ENCODE measurements around the gene CBX8.

CBX8 gene

DNA sequence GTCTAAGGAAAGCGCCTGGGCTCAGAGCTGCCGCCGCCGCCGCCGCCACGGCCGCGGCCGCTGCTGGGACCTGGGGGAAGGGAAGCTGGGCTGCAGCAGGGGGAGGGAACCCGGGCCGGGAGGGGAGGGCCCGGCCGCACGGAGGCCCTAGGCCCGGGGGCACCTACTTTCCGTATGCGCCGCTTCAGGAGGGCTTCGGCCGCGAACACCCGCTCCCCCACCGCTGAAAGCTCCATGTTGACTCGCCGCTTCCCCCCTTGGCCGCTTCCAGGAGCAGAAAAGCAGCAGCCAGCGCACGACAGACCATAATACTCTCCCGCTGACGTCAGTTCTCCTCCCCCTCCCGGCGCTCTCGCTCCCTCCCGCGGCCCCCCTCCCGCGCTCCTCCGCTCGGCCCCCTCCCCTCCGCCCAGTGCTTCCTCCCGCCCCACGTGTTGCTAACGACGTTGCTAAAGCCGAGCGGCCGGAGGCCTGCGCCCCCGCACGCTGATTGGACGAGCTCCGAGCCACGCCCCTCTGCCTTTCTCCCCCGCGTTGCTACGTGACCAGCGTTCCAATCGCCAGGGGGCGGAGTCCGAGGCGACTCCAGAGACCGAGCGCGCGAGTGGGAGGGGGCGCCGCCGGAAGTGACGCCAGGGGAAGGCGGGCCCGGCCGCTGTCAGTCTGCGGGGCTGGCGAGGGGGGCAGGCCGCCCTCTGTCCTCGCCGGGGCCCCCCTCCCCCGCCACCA lies at the start of gene CBX8:
Gene CBX8, minus strand, starts transcription at position 315 of the 729 bp plus-strand sequence. Its CDS starts 79 bp downstream, at position 236.
- peak; percentile 99 for DNase-seq

DNA sequence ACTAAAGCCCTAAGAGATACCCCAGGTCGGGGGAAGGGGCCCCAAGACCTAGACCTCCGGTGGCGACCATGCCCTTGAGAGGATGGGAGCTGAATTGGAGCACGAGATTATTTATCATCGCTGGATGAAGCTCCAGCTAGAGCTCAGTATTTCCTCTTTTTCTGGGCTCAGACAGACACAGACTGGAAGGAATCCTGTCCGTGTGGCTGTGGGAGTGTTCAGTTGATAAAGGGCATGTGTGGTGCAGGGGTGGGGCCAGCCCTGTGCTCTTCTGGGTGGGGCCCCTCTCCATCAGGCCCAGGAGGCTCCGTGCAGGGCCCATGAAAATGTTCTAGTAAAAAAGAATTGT lies 48.7 kb upstream of the CBX8 start:
- no peak for DNase-seq

DNA sequence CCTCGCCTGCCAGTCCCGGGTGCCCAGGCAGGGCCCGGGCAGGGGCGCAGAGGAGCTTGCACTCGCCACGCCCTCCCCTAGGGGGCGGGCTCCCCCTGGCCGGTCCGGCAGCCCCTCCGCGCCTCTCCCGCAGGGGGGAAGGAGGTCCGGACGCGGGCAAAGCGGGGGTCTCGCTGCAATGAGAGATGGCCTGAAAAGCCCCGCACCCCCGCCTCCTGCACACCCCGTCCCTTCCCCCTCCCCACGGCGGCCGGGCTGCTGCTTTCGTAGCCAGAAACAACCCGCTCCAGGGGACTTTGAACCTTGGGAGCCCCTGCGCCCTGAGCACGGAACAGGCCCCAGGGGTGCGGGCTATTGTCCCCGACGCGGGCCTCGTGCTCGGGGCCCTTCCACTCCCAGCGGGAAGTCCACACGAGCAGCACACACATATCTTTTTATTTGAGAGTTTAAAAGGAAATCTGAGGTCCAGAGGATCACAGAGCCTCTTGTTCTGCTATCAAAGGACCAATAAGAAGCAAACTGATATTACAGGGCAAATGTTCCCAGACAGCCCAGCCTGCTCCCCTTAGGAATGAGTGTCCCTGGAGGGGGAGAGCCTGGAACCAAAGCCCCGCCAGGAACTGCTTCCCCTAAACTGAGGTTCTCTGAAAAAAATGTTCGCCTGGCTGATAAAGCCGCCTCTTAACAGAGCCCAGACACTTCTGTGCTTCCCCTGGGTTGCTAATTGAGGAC lies 48.2 kb upstream of the CBX8 start:
- no peak for DNase-seq

DNA sequence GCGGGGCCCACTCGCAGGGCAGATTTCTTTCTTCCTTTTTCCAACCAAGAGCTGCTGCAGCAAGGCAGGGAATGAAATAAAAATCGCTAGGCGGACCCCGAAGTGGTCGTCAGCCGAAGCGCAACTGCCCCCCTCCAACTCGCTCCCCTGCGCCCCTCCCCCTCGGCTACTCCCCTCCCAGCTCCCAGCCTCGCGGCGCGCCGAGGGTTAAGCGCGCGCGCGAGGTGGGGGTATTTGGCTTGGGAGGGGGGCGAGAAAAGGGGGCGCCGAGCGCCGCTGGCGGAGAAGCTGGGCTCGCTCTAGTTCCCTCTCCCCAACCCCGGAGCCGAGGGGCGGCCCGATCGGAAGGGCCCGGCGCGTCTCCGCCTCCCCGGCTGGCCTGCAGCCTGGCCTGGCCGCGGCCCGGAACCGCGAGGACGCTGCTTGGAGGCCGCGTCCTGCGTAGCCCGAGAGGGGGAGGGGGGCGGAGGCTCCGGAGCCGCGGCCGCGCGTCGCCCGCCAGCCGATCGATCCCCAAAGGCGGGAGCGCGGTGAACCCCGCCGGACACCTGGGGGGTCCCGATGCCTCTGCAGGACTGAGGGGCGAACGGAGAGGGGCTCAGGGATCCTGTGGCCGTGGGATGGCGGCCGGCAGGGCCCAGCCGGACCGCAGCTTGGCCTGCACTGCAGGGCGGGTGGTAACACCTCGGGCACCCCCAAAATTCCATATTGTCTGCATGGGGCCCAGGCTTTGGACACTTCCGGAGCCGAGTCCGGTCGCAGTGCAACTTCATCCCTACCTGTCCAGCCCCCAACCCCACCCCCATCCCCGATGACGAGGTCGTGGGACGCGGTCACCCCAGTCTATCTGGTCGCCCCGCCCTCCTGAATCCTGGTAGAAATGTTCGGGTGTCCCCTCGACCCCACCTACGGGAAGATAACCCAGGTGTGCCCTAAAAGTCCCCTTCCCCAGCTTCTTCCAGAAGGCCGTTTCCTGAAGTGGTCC lies 47.2 kb upstream of the CBX8 start:
- DNase-seq = no peak

DNA sequence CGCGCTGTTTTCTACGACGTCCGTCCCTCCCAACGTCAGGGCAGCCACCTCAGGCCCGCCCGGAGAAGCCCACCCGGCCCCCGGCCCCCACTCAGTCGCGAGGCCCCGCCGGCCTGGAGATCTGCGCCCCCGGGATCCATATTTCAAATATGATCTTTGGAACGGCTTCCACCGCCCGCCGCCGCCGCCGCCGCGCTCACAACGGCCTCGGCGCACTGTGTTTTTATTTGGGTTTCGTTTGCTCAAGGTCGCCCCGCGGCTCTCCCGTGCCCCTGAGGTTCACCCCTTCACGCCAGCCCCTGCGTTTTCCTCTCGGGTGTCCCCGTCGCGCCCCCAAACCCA lies 46.6 kb upstream of the CBX8 start:
- DNase-seq = no peak

DNA sequence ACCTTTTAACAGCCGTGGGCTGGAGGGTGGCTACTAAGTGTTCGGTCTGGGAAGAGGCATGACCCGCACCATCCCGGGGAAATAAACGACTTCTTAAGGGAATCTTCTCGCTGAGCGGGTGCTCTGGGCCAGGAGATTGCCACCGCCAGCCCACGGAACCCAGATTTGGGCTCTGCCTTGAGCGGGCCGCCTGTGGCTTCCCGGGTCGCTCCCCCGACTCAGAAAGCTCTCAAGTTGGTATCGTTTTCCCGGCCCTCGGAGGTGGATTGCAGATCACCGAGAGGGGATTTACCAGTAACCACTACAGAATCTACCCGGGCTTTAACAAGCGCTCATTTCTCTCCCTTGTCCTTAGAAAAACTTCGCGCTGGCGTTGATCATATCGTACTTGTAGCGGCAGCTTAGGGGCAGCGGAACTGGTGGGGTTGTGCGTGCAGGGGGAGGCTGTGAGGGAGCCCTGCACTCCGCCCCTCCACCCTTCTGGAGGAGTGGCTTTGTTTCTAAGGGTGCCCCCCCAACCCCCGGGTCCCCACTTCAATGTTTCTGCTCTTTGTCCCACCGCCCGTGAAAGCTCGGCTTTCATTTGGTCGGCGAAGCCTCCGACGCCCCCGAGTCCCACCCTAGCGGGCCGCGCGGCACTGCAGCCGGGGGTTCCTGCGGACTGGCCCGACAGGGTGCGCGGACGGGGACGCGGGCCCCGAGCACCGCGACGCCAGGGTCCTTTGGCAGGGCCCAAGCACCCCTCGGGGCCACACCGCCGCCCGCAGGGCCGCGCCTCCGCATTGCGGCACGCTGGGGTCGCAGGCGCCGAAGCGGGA lies 46.0 kb upstream of the CBX8 start:
- DNase-seq = no peak

DNA sequence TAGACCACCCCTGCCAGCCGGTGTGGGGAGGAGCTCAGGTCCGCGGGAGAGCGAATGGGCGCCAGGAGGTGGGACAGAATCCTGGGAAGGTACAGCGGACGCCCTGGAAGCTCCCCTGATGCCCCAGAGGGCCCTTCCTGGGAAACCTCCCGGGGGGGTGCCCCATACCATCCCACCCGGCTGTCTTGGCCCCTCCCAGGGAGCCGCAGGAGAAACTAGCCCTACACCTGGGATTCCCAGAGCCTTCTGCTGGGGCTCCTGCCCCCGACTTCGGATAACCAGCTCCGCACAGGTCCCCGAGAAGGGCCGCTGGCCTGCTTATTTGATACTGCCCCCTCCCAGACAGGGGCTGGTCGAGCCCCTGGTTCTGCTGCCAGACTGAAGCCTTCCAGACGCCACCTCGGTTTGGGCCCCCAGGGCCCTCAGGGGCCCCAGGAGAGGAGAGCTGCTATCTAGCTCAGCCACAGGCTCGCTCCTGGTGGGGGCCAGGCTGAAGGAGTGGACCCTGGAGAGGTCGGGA lies 45.3 kb upstream of the CBX8 start:
- DNase-seq = no peak

DNA sequence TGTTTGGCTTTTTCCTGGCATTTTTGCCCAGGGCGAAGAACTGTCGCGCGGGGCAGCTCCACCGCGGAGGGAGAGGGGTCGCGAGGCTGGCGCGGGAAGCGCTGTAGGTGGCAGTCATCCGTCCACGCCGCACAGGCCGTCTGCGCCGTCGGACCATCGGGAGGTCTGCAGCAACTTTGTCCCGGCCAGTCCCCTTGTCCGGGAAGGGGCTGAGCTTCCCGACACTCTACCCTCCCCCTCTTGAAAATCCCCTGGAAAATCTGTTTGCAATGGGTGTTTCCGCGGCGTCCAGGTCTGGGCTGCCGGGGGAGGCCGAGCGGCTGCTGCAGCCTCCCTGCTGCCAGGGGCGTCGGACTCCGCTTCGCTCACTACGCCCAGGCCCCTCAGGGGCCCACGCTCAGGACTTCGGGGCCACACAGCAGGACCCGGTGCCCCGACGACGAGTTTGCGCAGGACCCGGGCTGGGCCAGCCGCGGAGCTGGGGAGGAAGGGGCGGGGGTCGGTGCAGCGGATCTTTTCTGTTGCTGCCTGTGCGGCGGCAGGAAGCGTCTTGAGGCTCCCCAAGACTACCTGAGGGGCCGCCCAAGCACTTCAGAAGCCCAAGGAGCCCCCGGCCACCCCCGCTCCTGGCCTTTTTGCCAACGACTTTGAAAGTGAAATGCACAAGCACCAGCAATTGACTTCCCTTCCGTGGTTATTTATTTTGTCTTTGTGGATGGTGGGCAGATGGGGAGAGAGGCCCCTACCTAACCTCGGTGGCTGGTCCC lies 44.7 kb upstream of the CBX8 start:
- DNase-seq = no peak

DNA sequence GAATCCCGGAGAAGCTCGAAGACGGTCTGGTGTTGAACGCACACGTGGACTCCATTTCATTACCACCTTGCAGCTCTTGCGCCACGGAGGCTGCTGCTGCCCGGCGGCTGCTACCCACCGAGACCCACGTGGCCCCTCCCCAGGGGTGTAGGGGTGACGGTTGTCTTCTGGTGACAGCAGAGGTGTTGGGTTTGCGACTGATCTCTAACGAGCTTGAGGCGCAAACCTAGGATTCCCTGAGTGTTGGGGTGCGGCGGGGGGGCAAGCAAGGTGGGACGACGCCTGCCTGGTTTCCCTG lies 44.1 kb upstream of the CBX8 start:
- no peak for DNase-seq

DNA sequence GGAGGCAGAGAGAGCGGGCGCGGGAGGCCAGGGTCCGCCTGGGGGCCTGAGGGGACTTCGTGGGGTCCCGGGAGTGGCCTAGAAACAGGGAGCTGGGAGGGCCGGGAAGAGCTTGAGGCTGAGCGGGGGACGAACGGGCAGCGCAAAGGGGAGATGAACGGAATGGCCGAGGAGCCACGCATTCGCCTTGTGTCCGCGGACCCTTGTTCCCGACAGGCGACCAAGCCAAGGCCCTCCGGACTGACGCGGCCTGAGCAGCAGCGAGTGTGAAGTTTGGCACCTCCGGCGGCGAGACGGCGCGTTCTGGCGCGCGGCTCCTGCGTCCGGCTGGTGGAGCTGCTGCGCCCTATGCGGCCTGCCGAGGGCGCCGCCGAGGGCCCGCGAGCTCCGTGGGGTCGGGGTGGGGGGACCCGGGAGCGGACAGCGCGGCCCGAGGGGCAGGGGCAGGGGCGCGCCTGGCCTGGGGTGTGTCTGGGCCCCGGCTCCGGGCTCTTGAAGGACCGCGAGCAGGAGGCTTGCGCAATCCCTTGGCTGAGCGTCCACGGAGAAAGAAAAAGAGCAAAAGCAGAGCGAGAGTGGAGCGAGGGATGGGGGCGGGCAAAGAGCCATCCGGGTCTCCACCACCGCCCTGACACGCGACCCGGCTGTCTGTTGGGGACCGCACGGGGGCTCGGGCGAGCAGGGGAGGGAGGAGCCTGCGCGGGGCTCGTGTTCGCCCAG lies 43.6 kb upstream of the CBX8 start:
- peak; percentile 41 for DNase-seq

DNA sequence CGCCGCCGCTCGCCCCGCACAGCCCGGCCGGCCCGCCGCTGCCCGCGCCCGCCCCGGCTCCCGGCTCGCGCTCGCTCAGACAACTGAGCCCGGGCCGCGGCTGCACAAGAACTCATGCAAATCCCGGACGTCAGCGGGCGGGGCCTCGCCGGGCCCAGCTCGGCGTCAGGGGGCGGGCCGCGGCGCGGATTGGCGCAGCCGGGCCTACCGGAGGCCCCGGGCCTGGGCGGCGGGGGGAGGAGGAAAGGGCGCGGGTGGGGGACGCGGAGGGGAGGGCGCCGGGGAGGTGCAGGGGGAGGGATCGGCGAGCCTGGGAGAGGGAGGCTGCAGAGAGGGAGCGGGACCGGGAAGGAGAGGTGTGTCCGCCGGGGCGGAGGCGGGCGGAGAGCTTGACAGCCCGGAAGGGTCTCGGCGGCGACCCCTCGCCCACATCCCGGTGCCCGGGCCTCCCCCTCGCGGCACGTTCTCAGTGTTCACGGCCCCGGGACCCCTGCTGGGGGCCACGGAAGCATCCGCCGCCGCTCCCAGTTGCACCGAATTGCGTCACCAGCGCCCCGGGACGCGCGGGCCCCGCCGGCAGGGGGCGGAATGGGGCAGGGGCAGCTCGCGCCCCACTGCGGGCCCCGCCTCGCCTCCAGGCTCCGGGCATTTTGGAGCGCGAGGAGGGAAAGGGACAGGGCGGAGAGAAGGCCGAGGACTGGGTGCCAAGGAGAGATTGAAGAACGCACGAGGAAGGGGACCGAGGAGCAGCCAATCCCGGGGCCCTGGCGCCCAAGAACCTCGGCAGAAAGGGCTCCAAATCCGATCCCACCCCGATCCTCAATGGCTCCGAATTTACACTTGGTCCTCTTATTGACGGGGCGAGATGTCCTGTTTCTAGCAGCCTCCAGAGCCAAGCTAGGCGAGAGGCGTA lies 42.7 kb upstream of the CBX8 start, which contains the start of gene CBX4:
Gene CBX4, minus strand, starts transcription at position 85 of the 913 bp plus-strand sequence. CDS start 189 bp downstream, outside the sequence.
- DNase-seq = peak; percentile 86

DNA sequence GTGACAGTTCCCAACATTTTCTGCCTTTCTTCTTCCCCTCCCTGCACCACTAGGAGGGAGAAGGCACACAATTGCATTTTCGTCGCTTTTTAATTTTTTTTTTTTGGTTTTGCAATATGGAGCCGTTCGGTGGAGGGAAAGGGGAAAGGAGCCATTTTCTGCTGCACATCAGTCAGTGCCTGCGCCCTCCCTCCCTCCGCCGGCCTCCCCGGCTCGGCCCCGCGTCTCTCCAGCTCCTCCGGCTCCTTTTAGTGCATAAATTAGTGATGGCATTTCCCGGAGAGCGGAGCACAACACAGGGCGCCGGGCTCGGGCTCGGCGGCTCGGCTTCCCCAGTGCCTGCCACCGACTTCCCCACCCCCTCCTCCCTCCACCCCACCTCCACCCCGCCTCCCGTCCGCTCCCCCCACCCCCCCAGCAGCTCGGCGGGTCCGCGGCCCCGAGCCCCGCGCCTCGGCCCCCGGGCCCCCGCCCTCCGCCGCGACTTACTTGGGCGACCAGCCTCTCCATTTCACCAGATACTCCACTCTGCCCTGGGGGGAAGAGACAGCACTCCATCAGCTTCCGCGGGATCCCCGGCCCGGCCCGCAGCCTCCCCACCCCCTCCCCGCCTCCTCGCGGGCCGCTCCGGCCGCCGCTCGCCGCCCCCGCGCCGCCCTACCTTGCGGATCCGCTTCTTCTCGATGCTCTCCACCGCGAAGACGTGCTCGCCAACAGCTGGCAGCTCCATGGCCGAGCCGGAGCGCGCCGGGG lies 41.8 kb upstream of the CBX8 start:
- DNase-seq = peak; percentile 36

DNA sequence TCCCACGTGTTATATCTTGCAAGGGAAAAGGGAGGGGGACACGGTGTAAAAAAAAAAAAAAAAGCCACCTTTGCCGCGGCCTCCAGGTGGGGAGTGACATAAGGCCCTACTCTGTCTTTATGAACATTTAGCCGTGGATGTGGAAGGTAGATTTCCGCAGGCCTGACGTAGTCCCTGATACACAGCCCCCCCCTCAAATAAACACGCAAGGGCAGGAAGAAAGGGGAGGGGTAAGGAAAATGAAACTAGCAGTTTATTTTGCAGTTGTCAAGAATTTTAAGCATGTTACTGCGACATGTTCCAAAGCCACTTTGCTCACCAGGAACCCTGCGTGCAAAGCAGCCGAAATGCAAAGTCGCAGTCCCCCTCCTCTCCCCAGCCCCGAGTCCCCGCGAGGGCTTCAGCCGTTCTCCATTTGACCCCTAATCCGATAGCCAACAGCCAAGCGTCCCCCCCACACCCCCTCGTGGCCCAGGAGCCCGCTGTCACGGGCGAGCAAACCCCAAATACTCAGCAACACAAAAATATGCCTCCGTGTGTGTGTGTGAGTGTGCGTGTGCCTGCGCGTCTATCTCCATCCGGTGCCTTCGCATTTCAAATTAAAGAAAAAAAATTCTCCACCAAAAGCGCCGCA lies 41.1 kb upstream of the CBX8 start:
- DNase-seq = no peak

DNA sequence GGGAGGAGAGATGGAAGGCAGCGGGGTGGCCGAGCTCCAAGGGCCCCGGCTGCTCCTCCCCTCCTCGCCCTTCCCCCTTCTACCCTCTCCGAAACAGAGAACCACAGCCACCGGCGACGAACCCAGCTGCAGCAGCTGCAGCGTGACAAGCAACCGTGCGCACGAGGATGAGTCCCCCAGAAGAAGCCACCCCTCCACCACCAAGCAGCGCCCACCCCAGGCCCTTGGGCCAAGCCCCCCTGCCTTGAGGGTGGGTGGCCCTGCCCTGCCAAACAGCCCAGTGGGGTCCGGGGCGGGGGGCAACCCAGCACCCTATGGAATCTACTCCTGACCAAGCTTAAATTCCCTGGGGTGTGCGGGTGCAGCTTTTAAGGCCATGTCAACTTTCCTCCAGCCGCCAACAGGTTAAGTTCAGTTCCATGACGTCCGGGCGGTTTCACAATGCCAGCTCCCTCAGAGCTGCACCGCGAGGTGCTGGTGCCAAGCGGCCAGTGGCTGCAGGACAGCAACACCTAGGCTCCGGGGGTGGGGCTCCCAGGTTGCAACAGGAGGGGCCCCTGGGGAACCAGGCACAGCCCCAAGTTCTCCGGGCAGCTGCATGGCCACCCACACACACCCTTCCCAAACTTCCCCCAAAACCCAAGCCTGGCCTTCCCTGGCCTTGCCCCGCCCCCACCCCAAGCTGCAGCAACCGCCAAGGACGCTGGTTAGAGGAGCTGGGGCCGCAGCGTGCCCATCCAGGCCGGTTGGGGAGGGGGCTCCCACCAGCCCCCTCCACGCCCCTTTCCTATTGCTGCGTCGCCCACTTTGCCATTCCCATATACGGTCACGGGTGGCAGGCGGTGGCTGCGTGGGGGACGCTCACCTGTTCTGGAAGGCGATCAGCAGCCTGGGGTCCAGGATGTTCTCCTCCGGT lies 40.4 kb upstream of the CBX8 start:
- no peak for DNase-seq

DNA sequence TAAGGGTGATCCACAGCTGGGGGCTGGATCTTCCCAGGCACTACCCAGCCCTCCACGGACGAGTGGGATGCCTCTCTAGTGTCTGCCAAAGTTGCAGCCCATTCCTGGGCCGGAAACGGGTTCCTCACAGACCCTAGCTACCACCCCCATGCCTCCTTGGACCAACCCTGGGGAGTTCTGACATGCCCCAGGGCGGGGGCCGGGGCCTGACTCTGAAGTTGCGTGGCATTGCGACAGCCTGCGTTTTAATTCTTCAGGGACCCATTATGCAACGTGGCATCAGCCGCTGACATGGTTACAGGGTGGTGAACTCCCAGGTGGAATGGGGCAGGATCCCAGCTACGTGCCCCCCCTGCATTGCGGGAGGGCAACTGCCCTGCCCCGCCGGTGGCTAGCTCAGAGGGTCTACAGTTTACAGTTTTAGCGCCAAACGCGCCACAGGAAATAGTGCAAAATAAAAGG lies 39.7 kb upstream of the CBX8 start:
- peak; percentile 23 for DNase-seq

DNA sequence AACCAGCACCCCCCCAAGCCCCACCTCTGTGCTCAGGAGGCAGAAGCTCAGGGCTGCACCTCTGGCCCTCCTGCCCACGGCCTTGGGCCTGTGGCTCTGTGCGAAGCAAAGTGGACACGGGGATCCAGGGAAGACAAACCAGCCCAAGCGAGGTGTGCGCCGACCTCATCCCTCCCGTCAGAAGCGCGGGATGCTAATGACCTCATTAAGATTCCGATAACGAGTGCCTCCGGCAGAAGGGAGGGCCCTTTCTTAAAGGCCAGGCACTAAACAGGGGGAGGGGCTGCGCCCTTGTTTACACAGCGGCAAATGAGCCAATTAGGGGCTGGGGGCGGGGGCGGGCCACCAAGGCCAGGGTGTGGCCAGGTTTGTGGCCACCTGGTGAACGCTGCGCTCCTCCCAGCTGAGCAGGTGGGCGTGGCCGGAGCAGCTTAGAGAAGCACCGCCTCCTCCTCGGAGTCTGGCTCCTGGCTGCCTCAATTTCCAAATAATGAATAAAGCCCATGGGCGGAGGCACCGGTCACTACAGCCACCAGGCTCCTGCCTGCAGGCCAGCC lies 39.2 kb upstream of the CBX8 start:
- DNase-seq = no peak

DNA sequence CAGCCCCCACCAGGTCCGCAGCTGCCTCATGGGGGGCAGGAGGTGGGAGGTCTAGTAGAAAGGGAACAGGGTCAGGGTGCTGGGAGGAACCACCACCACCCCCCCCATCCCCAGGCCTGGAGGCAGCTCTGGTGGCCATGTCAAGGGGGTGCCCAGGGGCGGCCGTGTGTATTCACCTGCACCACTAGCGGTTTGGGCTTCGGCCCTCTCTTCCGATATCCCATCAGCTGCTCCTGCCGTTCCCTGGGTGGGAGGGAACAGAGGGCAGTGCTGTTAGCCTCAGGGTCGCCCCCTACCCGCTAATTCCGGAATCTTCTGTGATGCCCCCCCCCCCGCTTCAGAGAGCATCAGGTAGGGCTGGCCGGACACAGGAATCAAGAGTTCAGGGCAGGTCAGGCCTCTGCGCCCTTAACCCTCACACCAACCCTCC lies 38.6 kb upstream of the CBX8 start:
- DNase-seq = no peak
